WERI-Rb-1 (cell line): Measurements from ENCODE around the gene STXBP5.

Experiments used
- DNase-seq: peaks from one replicate; pipeline ENCODE4 v3.0.0-alpha.2; 2020
- H3K27ac ChIP-seq: fragments of 250-450 bp; sonication (Bioruptor Pico); 2 replicates; pipeline ENCODE4 v1.5.1; 2020; ENCODE audit warnings: mild to moderate bottlenecking, moderate library complexity
- H3K27me3 ChIP-seq: fragments of 250-450 bp; sonication (Bioruptor Pico); 2 replicates; pipeline ENCODE4 v1.5.1; 2021; ENCODE audit warnings: mild to moderate bottlenecking, low read depth, moderate library complexity; ENCODE audit not compliant: insufficient read depth, severe bottlenecking
- H3K36me3 ChIP-seq: fragments of 250-450 bp; sonication (Bioruptor Pico); 2 replicates; pipeline ENCODE4 v1.5.1; 2020; ENCODE audit warnings: mild to moderate bottlenecking, moderate library complexity
- H3K4me3 ChIP-seq: 2 replicates; pipeline ENCODE4 v1.5.1; 2011; ENCODE audit warnings: low read depth, mild to moderate bottlenecking, control low read depth, low read length
- H3K9me3 ChIP-seq: fragments of 250-450 bp; sonication (Bioruptor Pico); 2 replicates; pipeline ENCODE4 v1.5.1; 2021; ENCODE audit warnings: mild to moderate bottlenecking, moderate library complexity; ENCODE audit not compliant: severe bottlenecking
- TF ChIP-seq, protein P1 (sequence below): IDR thresholded peaks from 2 replicates; pipeline ENCODE4 v1.5.1; 2011; ENCODE audit warnings: low read depth, mild to moderate bottlenecking, control low read depth, inconsistent platforms, low read length

Gene STXBP5

DNA sequence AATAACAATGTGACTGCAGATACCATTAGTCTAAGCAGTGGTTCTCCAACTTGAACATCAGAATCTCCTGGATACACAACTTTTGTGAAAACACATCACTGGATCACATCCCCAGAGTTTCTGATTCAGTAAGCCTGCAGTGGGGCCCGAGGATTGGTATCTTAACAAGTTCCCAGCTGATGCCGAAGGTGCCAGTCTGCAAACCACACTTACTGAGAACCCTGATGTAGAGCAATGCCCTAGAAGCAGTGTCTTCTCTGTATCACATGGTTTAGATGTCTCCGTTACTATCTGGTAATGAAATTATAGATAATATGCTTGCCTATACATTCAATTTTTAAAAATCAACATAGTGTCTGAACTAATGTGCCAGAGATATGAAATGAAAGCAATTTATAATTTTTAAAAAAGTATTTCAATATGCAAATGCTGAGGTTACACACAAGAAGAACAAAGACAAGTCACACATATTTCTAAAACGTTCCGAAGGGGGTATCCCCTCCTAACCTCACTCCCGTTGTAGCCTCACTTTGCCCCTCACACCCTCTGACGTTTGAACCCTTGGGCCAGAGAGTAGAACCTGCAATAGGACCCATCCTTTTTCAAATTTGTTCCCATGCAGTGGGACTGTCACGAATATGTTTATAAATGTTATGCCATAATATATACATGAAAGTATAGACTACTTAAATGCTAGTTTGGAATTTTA, 188.9 kb downstream of the STXBP5 start:
- no peak overlapping the region for H3K27ac ChIP-seq
- TF ChIP-seq, protein P1, sequence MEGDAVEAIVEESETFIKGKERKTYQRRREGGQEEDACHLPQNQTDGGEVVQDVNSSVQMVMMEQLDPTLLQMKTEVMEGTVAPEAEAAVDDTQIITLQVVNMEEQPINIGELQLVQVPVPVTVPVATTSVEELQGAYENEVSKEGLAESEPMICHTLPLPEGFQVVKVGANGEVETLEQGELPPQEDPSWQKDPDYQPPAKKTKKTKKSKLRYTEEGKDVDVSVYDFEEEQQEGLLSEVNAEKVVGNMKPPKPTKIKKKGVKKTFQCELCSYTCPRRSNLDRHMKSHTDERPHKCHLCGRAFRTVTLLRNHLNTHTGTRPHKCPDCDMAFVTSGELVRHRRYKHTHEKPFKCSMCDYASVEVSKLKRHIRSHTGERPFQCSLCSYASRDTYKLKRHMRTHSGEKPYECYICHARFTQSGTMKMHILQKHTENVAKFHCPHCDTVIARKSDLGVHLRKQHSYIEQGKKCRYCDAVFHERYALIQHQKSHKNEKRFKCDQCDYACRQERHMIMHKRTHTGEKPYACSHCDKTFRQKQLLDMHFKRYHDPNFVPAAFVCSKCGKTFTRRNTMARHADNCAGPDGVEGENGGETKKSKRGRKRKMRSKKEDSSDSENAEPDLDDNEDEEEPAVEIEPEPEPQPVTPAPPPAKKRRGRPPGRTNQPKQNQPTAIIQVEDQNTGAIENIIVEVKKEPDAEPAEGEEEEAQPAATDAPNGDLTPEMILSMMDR: no peak
- H3K36me3 ChIP-seq: no peaks in the 10 kb centered on the region
- H3K4me3 ChIP-seq: no peak overlapping the region
- DNase-seq: no peak
- no peaks in the 10 kb centered on the region for H3K27me3 ChIP-seq
- H3K9me3 ChIP-seq: no peaks in the 10 kb centered on the region

DNA sequence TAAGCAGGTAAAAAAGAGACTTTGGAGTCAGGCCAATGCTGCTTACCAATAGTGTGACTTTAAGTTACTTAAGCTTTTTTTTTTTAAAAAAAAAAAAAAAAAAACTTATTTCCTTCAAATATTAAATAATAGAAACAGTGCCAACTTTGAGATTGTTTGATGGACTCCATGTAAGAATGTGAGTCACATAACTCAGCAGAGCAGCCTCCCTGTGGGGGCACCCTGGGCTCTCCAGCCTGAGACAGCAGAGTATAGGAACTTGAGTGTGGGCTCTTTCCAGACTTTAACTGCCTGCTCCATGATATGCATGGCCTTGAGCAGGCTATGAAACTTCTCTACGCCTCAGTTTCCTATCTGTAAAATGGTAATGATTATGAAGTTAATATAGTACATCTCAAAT, 190.9 kb downstream of the STXBP5 start:
- Histone ChIP-seq H3K36me3 (no peaks in the 10 kb centered on the region), H3K27ac (no peak overlapping the region), H3K27me3 (no peaks in the 10 kb centered on the region), H3K4me3 (no peak overlapping the region), H3K9me3 (no peaks in the 10 kb centered on the region)
- DNase-seq: no peak
- TF ChIP-seq, protein P1: no peak

DNA sequence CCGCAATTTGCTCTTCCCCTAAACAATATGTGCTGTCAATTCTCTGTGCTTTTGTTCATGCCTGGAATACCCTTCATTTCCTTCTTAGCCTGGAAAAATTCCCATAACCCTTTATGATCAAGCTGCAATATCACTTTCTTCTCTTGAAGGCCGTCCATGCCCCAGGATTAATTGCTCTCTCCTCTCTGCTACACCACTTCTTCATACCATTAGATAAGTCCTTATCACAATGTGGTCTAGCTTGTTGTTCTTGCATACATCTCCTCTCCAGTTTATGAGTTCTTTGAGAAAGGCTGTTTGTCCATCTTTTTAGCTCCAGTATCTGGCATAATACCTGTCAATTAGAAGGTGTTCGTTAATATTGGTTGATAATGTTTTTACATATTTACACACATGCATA, 193.1 kb downstream of the STXBP5 start:
- no peak overlapping the region for H3K27ac ChIP-seq
- no peaks in the 10 kb centered on the region for H3K36me3 ChIP-seq
- no peak for DNase-seq
- no peaks in the 10 kb centered on the region for H3K27me3 ChIP-seq
- H3K9me3 ChIP-seq: peaks cover 3% of the 10 kb centered on the region
- H3K4me3 ChIP-seq: no peak overlapping the region
- TF ChIP-seq, protein P1: no peak

DNA sequence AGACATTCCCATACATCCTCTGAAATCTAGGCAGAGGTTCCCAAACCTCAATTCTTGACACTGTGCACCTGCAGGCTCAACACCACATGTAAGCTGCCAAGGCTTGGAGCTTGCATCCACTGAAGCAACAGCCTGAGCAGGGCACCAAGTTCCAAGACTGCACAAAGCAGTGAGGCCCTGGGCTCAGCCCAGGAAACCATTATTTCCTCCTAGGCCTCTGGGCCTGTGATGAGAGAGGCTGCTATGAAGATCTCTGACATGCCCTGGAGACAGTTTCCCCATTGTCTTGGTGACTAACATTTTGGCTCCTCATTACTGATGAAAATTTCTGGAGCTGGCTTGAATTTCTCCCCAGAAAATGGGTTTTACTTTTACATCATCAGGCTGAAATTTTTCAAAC, 196.8 kb downstream of the STXBP5 start:
- peaks cover 3% of the 10 kb centered on the region for H3K9me3 ChIP-seq
- no peaks in the 10 kb centered on the region for H3K36me3 ChIP-seq
- TF ChIP-seq, protein P1: no peak
- no peaks in the 10 kb centered on the region for H3K27me3 ChIP-seq
- no peak overlapping the region for H3K4me3 ChIP-seq
- no peak for DNase-seq
- H3K27ac ChIP-seq: no peak overlapping the region

DNA sequence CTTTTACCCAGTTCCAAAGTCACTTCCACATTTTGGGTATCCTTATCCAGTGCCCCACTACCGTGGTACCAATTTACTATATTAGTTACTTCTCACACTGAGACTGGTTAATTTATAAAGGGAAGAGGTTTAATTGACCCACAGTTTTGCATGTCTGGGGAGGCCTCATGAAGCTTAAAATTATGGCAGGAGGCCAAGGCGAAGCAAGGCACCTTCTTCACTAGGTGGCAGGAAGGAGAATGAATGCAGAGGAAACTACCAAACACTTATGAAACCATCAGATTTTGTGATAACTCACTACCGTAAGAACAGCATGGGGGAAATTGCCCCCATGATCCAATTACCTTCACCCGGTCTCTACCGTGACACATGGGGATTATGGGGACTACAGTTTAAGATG, 197.6 kb downstream of the STXBP5 start:
- no peak for DNase-seq
- TF ChIP-seq, protein P1: no peak
- peaks cover 3% of the 10 kb centered on the region for H3K9me3 ChIP-seq
- no peaks in the 10 kb centered on the region for H3K36me3 ChIP-seq
- no peak overlapping the region for H3K27ac ChIP-seq
- no peak overlapping the region for H3K4me3 ChIP-seq
- no peaks in the 10 kb centered on the region for H3K27me3 ChIP-seq

DNA sequence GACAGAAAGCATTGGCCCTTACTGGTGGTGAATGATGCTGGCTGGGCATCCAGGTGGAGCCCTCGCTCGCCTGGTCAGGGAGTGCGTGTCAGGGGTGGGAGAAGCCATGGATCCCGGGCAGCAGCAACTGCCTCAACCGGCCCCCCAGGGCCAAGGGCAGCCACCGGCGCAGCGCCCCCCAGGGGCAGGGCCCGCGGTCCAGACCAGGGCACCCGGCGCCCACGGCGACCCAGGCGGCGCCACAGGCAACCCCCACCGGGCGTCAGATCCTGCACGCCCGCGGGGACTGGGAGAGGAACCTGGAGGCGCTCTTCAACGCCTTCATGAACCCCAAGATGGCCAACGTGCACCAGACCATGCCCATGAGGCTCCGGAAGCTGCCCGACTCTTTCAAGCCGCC, 202.6 kb downstream of the STXBP5 start:
- H3K4me3 ChIP-seq: no peak overlapping the region
- H3K27me3 ChIP-seq: no peaks in the 10 kb centered on the region
- H3K36me3 ChIP-seq: no peaks in the 10 kb centered on the region
- no peaks in the 10 kb centered on the region for H3K9me3 ChIP-seq
- TF ChIP-seq, protein P1: no peak
- DNase-seq: no peak
- H3K27ac ChIP-seq: no peak overlapping the region
